Esophagus muscularis mucosa (tissue), 4 donors: ENCODE measurements around the gene MIGA1. TPM values are rescaled to one million over a fixed set of nuclear protein-coding genes. Genes with fewer than 3 reads are reported as not detected.

Source experiments
- DNase-seq: peaks from one replicate; pipeline ENCODE4 v3.0.0-alpha.2; 2017; ENCODE audit errors: extremely low spot score
- H3K27ac ChIP-seq, 4 donors: fragments of 200-600 bp; sonication (generic); replicated peaks in 1 of 4; 1 replicate in 3 of 4; 2 replicates in 1 of 4; pipeline ENCODE4 v1.5.1; 2016 to 2019; ENCODE audit warnings: mild to moderate bottlenecking in 1 of 4
- H3K27me3 ChIP-seq, 4 donors: fragments of 200-600 bp; sonication (generic); one replicate each; pipeline versions ENCODE4 v1.5.1 to v1.6.0; 2016 to 2019
- H3K36me3 ChIP-seq, 4 donors: fragments of 200-600 bp; sonication (generic); one replicate each; pipeline ENCODE4 v1.5.1; 2016 to 2019
- H3K4me1 ChIP-seq, 4 donors: fragments of 200-600 bp; sonication (generic); one replicate each; pipeline ENCODE4 v1.5.1; 2016 to 2019
- H3K4me3 ChIP-seq, 4 donors: fragments of 200-600 bp; sonication (generic); 1 replicate in 2 of 4; 2 replicates in 2 of 4; pipeline ENCODE4 v1.5.1; 2016 to 2019; ENCODE audit warnings: mild to moderate bottlenecking in 4 of 4, moderate library complexity in 1 of 4
- H3K9me3 ChIP-seq, 4 donors: fragments of 200-600 bp; sonication (generic); 1 replicate in 3 of 4; 2 replicates in 1 of 4; pipeline ENCODE4 v1.5.1; 2016 to 2019
- EP300 ChIP-seq: sonication (generic); formaldehyde crosslinking; IDR thresholded peaks from one replicate; pipeline ENCODE4 v1.6.1; 2017; ENCODE audit warnings: antibody characterized with exemption
- POLR2A ChIP-seq: fragments of 450-650 bp; IDR thresholded peaks from one replicate; pipeline ENCODE4 v1.6.1; 2017; ENCODE audit warnings: antibody characterized with exemption, moderate library complexity, mild to moderate bottlenecking, low read depth
- POLR2AphosphoS5 ChIP-seq, 2 donors: sonication (generic); formaldehyde crosslinking; IDR thresholded peaks; one replicate each; pipeline ENCODE4 v1.6.1; 2017; ENCODE audit warnings: antibody characterized with exemption in 2 of 2
- WGBS: methylation state at CpG from one replicate; pipeline ENCODE4 v1.1.5; 2018; 5-methylcytosine and 5-hydroxymethylcytosine counted together
- intact Hi-C: fragments of 100-400 bp; cut with DNase I; formaldehyde crosslinking; loops from one replicate; pipeline ENCODE4 v1.15.1; 2023
- total RNA-seq, 4 donors: library from RNA; depleted of rRNA; stranded (reverse); fragments of >200 nt; gene quantifications; one replicate each; pipeline versions ENCODE4 v1.1.0 to v1.2.1, GENCODE V29; 2016
- TF ChIP-seq, protein P1 (sequence below), 3 experiments: fragments of 200-600 bp in 2 of 3; fragments of 450-650 bp in 1 of 3; sonication (generic) in 2 of 3; IDR thresholded peaks; one replicate each; pipeline ENCODE4 v1.5.1; 2017 to 2019; ENCODE audit warnings: antibody characterized with exemption in 3 of 3, mild to moderate bottlenecking in 2 of 3, moderate library complexity in 1 of 3

The MIGA1 gene
- total RNA-seq, 4 donors from 2014 or later: 13.8 to 18.7 (median 16.1) TPM

GRCh38 chr1:77857552-77857951 lies 78.1 kb downstream of the MIGA1 start:
- peaks cover 3 to 26% (median 17%) of the 10 kb centered on the region in 4 donors for H3K4me1 ChIP-seq
- no peak for TF ChIP-seq EP300
- TF ChIP-seq, protein P1, sequence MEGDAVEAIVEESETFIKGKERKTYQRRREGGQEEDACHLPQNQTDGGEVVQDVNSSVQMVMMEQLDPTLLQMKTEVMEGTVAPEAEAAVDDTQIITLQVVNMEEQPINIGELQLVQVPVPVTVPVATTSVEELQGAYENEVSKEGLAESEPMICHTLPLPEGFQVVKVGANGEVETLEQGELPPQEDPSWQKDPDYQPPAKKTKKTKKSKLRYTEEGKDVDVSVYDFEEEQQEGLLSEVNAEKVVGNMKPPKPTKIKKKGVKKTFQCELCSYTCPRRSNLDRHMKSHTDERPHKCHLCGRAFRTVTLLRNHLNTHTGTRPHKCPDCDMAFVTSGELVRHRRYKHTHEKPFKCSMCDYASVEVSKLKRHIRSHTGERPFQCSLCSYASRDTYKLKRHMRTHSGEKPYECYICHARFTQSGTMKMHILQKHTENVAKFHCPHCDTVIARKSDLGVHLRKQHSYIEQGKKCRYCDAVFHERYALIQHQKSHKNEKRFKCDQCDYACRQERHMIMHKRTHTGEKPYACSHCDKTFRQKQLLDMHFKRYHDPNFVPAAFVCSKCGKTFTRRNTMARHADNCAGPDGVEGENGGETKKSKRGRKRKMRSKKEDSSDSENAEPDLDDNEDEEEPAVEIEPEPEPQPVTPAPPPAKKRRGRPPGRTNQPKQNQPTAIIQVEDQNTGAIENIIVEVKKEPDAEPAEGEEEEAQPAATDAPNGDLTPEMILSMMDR (IDR thresholded peaks at IDR 0.05): no peak
- TF ChIP-seq POLR2A: no peak
- TF ChIP-seq POLR2AphosphoS5 (IDR thresholded peaks at IDR 0.05): no peak
- H3K27ac ChIP-seq: no peak overlapping the region
- no peaks in the 10 kb centered on the region for H3K27me3 ChIP-seq
- peaks cover 0 to 15% (median 0%) of the 10 kb centered on the region in 4 donors for H3K36me3 ChIP-seq
- no peak overlapping the region for H3K4me3 ChIP-seq
- intact Hi-C loops: no loop called here
- peaks cover 0 to 7% (median 3%) of the 10 kb centered on the region in 4 donors for H3K9me3 ChIP-seq
- no peak for DNase-seq
- WGBS: 74% methylated on average over 4 of the region's 4 CpGs

DNA sequence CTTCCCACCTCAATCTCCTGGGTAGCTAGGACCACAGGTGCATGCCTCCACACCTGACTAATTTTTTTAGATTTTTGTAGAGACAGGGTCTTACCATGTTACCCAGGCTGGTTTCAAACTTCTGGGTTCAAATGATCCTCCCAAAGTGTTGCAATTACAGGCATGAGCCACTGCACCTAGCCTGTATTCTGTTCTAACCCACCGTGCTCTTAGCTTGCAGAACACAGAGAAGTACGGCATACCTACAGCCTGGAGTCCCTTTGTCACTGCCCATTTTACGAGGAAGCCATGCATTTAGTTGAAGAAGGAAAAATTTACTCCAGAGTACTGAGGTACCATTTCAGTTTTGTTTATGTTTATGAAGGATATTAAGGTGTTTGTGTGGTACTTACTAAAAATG lies 79.3 kb downstream of the MIGA1 start:
- H3K36me3 ChIP-seq: peaks cover 0 to 24% (median 0%) of the 10 kb centered on the region in 4 donors
- H3K9me3 ChIP-seq: peaks cover 0 to 7% (median 3%) of the 10 kb centered on the region in 4 donors
- H3K27me3 ChIP-seq: no peaks in the 10 kb centered on the region
- no peak overlapping the region for H3K27ac ChIP-seq
- H3K4me3 ChIP-seq: no peak overlapping the region
- intact Hi-C loops: no loop called here
- TF ChIP-seq POLR2AphosphoS5 (IDR thresholded peaks at IDR 0.05) (no peak), POLR2A (no peak)
- TF ChIP-seq, protein P1 (IDR thresholded peaks at IDR 0.05): no peak
- 96% methylated on average over 3 of the region's 3 CpGs for WGBS
- peaks cover 3 to 26% (median 17%) of the 10 kb centered on the region in 4 donors for H3K4me1 ChIP-seq
- DNase-seq: no peak

DNA sequence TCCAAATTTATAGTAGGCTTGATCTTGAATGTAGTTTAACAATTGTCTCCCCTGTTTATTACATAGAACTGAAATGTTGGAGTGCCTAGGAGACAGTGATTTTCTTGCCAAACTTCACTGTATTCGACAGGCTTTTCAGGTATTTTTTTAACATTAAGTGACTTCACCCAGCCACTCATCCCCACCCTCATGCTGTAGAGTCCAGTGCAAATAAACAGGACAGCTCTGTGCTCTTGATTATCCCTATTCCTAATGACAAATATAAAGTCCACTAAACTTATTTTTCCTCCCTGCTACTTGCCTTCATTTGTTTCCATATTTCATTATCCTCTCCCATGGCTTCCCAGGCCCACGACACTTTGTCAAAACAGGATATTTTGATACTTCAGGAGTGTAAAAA lies 79.8 kb downstream of the MIGA1 start:
- intact Hi-C loops: no loop called here
- Histone ChIP-seq H3K9me3 (peaks cover 0 to 7% (median 3%) of the 10 kb centered on the region in 4 donors), H3K4me1 (peaks cover 3 to 26% (median 17%) of the 10 kb centered on the region in 4 donors), H3K27ac (no peak overlapping the region), H3K27me3 (no peaks in the 10 kb centered on the region), H3K4me3 (no peak overlapping the region), H3K36me3 (peaks cover under 1 to 29% (median 3%) of the 10 kb centered on the region in 4 donors)
- TF ChIP-seq POLR2AphosphoS5 (IDR thresholded peaks at IDR 0.05) (no peak), EP300 (no peak), POLR2A (no peak)
- TF ChIP-seq, protein P1 (IDR thresholded peaks at IDR 0.05): no peak
- WGBS: 59% methylated on average over 2 of the region's 2 CpGs
- no peak for DNase-seq

GRCh38 chr1:77866296-77866695 lies 86.8 kb downstream of the MIGA1 start:
- 86% methylated on average over 4 of the region's 4 CpGs for WGBS
- peaks cover 17 to 63% (median 27%) of the 10 kb centered on the region in 4 donors for H3K36me3 ChIP-seq
- intact Hi-C loops: no loop called here

More at GRCh38 chr1:77866296-77866695, 86.8 kb downstream of the MIGA1 start:
- H3K27ac ChIP-seq: no peak overlapping the region
- no peaks in the 10 kb centered on the region for H3K9me3 ChIP-seq
- no peaks in the 10 kb centered on the region for H3K27me3 ChIP-seq
- DNase-seq: no peak
- H3K4me3 ChIP-seq: no peak overlapping the region
- no peaks in the 10 kb centered on the region for H3K4me1 ChIP-seq
- TF ChIP-seq POLR2AphosphoS5 (IDR thresholded peaks at IDR 0.05): no peak
- no peak for TF ChIP-seq EP300
- TF ChIP-seq POLR2A: no peak
- TF ChIP-seq, protein P1 (IDR thresholded peaks at IDR 0.05): no peak
